ENCODE data around the gene TXNRD2. TPM values are rescaled to one million over a fixed set of nuclear protein-coding genes. Genes with fewer than 3 reads are reported as not detected.

Gene TXNRD2
- total RNA-seq, 1 experiment from 2014 or later, result 23.0 TPM

DNA sequence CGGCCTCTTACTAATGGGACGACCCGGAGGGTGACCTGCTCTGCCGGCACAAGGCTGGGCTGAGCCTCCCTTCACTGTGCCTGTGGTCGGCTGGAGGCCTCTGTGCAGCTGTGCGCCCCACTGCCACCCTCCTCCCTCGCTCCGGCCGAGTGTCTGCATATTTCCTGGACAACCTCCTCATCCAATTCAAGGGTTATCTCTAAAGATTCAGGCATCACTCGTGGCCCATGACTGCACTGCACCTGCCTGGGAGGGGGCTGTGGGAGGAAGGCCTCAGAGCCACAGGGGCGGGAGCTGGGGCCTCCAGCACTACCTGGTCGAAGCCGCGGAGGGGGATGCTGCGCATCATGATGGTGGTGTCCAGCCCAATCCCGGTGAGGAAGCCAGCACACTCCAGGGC, 43.9 kb downstream of the TXNRD2 start:
- DNase-seq (no peak), ATAC-seq (no peak)
- no peaks in the 10 kb centered on the region for H4K20me1 ChIP-seq (ENCODE audit: low read length)
- H3K27ac ChIP-seq (ENCODE audit: low read length), result no peak overlapping the region
- no peaks in the 10 kb centered on the region for H3K36me3 ChIP-seq (ENCODE audit: low read depth, low read length)
- H2AFZ ChIP-seq (ENCODE audit: low read length), result no peak overlapping the region
- CTCF ChIA-PET, result no interaction called here
- no peaks in the 10 kb centered on the region for H3K9me2 ChIP-seq (replicated peaks; ENCODE audit: low read length)
- H3K79me2 ChIP-seq (ENCODE audit: low read length), result no peaks in the 10 kb centered on the region
- no peaks in the 10 kb centered on the region for H3K27me3 ChIP-seq (ENCODE audit: low read length)
- POLR2A ChIA-PET (ENCODE audit: unreplicated experiment), result no interaction called here
- BruUV-seq (replicated peaks), result no TSS peak
- intact Hi-C loops (cut with micrococcal nuclease), result no loop called here
- H3F3A ChIP-seq (ENCODE audit: low read length, unreplicated experiment), result no peaks in the 10 kb centered on the region
- H3K4me3 ChIP-seq (ENCODE audit: low read length), result no peak overlapping the region
- no peak overlapping the region for H3K4me2 ChIP-seq (ENCODE audit: low read length)
- no peak overlapping the region for H3K9ac ChIP-seq (ENCODE audit: low read length)
- H3K9me3 ChIP-seq (ENCODE audit: low read length), result no peaks in the 10 kb centered on the region
- H3K4me1 ChIP-seq (ENCODE audit: insufficient read depth, low read length), result no peaks in the 10 kb centered on the region
- TF ChIP-seq EZH2 (IDR thresholded peaks at IDR 0.05; ENCODE audit: low read length, unreplicated experiment), result no peak
- no peak for TF ChIP-seq EZH2phosphoT487 (IDR thresholded peaks at IDR 0.05; ENCODE audit: borderline replicate concordance, low read length)
- TF ChIP-seq, protein P1, sequence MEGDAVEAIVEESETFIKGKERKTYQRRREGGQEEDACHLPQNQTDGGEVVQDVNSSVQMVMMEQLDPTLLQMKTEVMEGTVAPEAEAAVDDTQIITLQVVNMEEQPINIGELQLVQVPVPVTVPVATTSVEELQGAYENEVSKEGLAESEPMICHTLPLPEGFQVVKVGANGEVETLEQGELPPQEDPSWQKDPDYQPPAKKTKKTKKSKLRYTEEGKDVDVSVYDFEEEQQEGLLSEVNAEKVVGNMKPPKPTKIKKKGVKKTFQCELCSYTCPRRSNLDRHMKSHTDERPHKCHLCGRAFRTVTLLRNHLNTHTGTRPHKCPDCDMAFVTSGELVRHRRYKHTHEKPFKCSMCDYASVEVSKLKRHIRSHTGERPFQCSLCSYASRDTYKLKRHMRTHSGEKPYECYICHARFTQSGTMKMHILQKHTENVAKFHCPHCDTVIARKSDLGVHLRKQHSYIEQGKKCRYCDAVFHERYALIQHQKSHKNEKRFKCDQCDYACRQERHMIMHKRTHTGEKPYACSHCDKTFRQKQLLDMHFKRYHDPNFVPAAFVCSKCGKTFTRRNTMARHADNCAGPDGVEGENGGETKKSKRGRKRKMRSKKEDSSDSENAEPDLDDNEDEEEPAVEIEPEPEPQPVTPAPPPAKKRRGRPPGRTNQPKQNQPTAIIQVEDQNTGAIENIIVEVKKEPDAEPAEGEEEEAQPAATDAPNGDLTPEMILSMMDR (conservative IDR thresholded peaks at IDR 0.05; ENCODE audit: low read depth, low read length), result no peak

DNA sequence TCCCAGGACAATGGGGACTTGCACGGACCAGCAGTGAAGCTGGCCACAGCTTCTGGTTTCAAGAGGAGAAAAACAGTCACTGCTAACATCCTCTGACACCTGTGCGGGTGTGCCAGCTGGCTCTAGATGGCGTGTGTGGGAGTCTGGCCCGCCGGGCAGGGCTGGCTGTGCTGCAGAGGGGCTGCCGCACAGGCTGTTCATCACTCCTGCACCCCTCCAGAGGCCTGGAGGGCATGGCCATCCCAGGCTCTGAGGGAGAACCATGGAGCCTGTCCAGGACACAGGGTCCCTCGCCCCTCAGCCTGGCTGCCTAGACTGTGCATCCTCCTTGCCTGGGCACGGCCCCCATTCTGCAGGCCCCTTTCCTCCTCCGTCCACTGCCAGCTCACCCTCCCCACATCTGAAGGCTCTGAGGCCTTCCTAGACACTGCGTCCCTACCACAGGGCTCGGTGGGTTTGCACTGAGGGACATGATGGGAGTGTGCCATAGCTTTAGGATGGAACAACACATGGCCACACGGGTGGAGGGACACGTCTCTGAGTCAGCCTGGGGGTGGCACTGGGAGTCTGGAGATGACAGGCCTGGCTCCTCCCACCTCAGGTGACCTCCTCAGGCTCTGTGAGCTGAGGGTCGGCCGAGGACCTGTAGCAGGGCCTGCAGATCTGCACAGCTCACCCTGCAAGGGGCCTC, 44.8 kb downstream of the TXNRD2 start:
- intact Hi-C loops (cut with micrococcal nuclease), result no loop called here
- Histone ChIP-seq H4K20me1 (ENCODE audit: low read length) (no peaks in the 10 kb centered on the region), H2AFZ (ENCODE audit: low read length) (no peak overlapping the region), H3K4me3 (ENCODE audit: low read length) (no peak overlapping the region), H3K4me1 (ENCODE audit: insufficient read depth, low read length) (peaks cover 8% of the 10 kb centered on the region), H3K4me2 (ENCODE audit: low read length) (no peak overlapping the region), H3K27ac (ENCODE audit: low read length) (no peak overlapping the region), H3K9me2 (replicated peaks; ENCODE audit: low read length) (no peaks in the 10 kb centered on the region), H3K9ac (ENCODE audit: low read length) (no peak overlapping the region), H3K36me3 (ENCODE audit: low read depth, low read length) (no peaks in the 10 kb centered on the region), H3K27me3 (ENCODE audit: low read length) (no peaks in the 10 kb centered on the region), H3K9me3 (ENCODE audit: low read length) (no peaks in the 10 kb centered on the region), H3K79me2 (ENCODE audit: low read length) (no peaks in the 10 kb centered on the region), H3F3A (ENCODE audit: low read length, unreplicated experiment) (no peaks in the 10 kb centered on the region)
- DNase-seq (no peak), ATAC-seq (no peak)
- BruUV-seq (replicated peaks), result no TSS peak
- TF ChIP-seq EZH2phosphoT487 (IDR thresholded peaks at IDR 0.05; ENCODE audit: borderline replicate concordance, low read length) (no peak), EZH2 (IDR thresholded peaks at IDR 0.05; ENCODE audit: low read length, unreplicated experiment) (no peak)
- TF ChIP-seq, protein P1 (conservative IDR thresholded peaks at IDR 0.05; ENCODE audit: low read depth, low read length), result no peak
- ChIA-PET CTCF (interaction anchor here (0.6 kb wide), 1 partner anchor 1211 kb away, joined by 3 read pairs; no protein-coding TSS in a partner anchor), POLR2A (ENCODE audit: unreplicated experiment) (no interaction called here)

DNA sequence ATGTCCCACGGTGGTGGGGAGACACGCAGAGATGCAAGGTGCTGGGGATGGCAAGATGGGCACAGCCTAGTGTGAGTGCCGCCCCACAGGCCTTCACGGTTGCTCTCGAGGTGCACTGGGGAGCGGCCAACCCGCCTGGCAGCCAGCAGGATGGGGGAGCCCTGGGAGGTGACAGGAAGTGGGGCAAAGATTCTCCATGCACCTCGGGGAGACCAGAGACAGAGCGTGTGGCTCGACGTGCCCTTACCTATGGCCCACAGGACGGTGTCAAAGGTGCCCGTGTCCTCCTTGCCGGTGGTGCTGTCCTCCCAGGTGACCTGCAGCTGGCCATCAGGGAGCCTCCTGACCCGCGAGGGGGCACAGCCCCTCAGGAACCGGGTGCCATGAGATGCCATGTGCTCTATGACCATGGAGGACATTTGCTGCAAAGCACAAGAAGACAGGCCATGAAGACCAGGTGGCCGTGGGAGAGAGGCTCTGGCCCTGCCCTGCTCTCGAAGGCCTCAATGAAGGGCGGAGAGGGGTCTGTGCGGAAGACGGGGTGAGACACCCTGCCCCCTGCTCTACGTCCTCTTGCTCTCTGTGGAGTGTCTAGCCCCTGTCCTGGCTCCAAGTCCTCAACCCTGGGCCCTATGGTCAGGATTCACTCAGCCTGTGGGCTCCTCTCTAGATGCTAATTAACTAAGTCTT, 46.3 kb downstream of the TXNRD2 start:
- H3K36me3 ChIP-seq (ENCODE audit: low read depth, low read length), result no peaks in the 10 kb centered on the region
- no peak for ATAC-seq
- no peak overlapping the region for H3K9ac ChIP-seq (ENCODE audit: low read length)
- H3F3A ChIP-seq (ENCODE audit: low read length, unreplicated experiment), result no peaks in the 10 kb centered on the region
- no TSS peak for BruUV-seq (replicated peaks)
- no peak overlapping the region for H3K27ac ChIP-seq (ENCODE audit: low read length)
- intact Hi-C loops (cut with micrococcal nuclease), result no loop called here
- TF ChIP-seq EZH2 (IDR thresholded peaks at IDR 0.05; ENCODE audit: low read length, unreplicated experiment), result no peak
- TF ChIP-seq EZH2phosphoT487 (IDR thresholded peaks at IDR 0.05; ENCODE audit: borderline replicate concordance, low read length), result no peak
- TF ChIP-seq, protein P1 (conservative IDR thresholded peaks at IDR 0.05; ENCODE audit: low read depth, low read length), result no peak
- ChIA-PET POLR2A (ENCODE audit: unreplicated experiment) (no interaction called here), CTCF (no interaction called here)
- no peak overlapping the region for H2AFZ ChIP-seq (ENCODE audit: low read length)
- no peaks in the 10 kb centered on the region for H3K9me2 ChIP-seq (replicated peaks; ENCODE audit: low read length)
- H3K4me3 ChIP-seq (ENCODE audit: low read length), result no peak overlapping the region
- H3K4me2 ChIP-seq (ENCODE audit: low read length), result no peak overlapping the region
- H3K9me3 ChIP-seq (ENCODE audit: low read length), result no peaks in the 10 kb centered on the region
- H3K27me3 ChIP-seq (ENCODE audit: low read length), result no peaks in the 10 kb centered on the region
- no peak for DNase-seq
- peaks cover 19% of the 10 kb centered on the region for H3K4me1 ChIP-seq (ENCODE audit: insufficient read depth, low read length)
- H3K79me2 ChIP-seq (ENCODE audit: low read length), result no peaks in the 10 kb centered on the region
- no peaks in the 10 kb centered on the region for H4K20me1 ChIP-seq (ENCODE audit: low read length)

All from PC-3 (cell line).